ENCODE results near the gene ZDHHC14.
"Not testable (repeated sequence)": the region's sequence is repeated elsewhere in the genome, so short reads cannot be mapped to it uniquely, and the experiment has no call there.

ZDHHC14 gene

GRCh38 chr6:157407646-157408045 lies 26.7 kb downstream of the ZDHHC14 start:
- no peak for DNase-seq (ENCODE audit: low spot score)

- not testable (repeated sequence) for DNase-seq (ENCODE audit: low spot score)
Observed at GRCh38 chr6:157408427-157408826, 27.4 kb downstream of the ZDHHC14 start.

GRCh38 chr6:157410045-157410444 lies 29.1 kb downstream of the ZDHHC14 start:
- DNase-seq (ENCODE audit: low spot score) = peak; percentile 40

GRCh38 chr6:157411368-157411767 lies 30.4 kb downstream of the ZDHHC14 start:
- DNase-seq (ENCODE audit: low spot score) = no peak

GRCh38 chr6:157412791-157413190 lies 31.8 kb downstream of the ZDHHC14 start:
- no peak for DNase-seq (ENCODE audit: low spot score)

GRCh38 chr6:157420497-157420896 lies 39.5 kb downstream of the ZDHHC14 start:
- DNase-seq (ENCODE audit: low spot score) = no peak

- no peak for DNase-seq (ENCODE audit: low spot score)
Observed at GRCh38 chr6:157424491-157425020, 43.6 kb downstream of the ZDHHC14 start.

GRCh38 chr6:157427969-157428368 lies 47.0 kb downstream of the ZDHHC14 start:
- DNase-seq (ENCODE audit: low spot score) = no peak

- DNase-seq (ENCODE audit: low spot score) = no peak
Observed at GRCh38 chr6:157428427-157429202, 47.6 kb downstream of the ZDHHC14 start.

- no peak for DNase-seq (ENCODE audit: low spot score)
Observed at GRCh38 chr6:157429248-157429647, 48.3 kb downstream of the ZDHHC14 start.

- no peak for DNase-seq (ENCODE audit: low spot score)
Observed at GRCh38 chr6:157430834-157431233, 49.8 kb downstream of the ZDHHC14 start.

- DNase-seq (ENCODE audit: low spot score) = no peak
Observed at GRCh38 chr6:157432231-157432891, 51.4 kb downstream of the ZDHHC14 start.

GRCh38 chr6:157432892-157433265 lies 51.9 kb downstream of the ZDHHC14 start:
- no peak for DNase-seq (ENCODE audit: low spot score)

- DNase-seq (ENCODE audit: low spot score) = no peak
Observed at GRCh38 chr6:157433678-157434081, 52.7 kb downstream of the ZDHHC14 start.

- peak; percentile 21 for DNase-seq (ENCODE audit: low spot score)
Observed at GRCh38 chr6:157434349-157435033, 53.5 kb downstream of the ZDHHC14 start.

- DNase-seq (ENCODE audit: low spot score) = no peak
Observed at GRCh38 chr6:157436219-157436943, 55.4 kb downstream of the ZDHHC14 start.

- DNase-seq (ENCODE audit: low spot score) = no peak
Observed at GRCh38 chr6:157436944-157437336, 56.0 kb downstream of the ZDHHC14 start.

GRCh38 chr6:157438611-157439111 lies 57.7 kb downstream of the ZDHHC14 start:
- peak; percentile 35 for DNase-seq (ENCODE audit: low spot score)

GRCh38 chr6:157440171-157440570 lies 59.2 kb downstream of the ZDHHC14 start:
- DNase-seq (ENCODE audit: low spot score) = no peak

- DNase-seq (ENCODE audit: low spot score) = no peak
Observed at GRCh38 chr6:157442291-157442690, 61.3 kb downstream of the ZDHHC14 start.

GRCh38 chr6:157443066-157443800 lies 62.2 kb downstream of the ZDHHC14 start:
- peak; percentile 71 for DNase-seq (ENCODE audit: low spot score)

Data from AG20443 (cell line).